ENCODE results near the gene TSC22D2. TPM values are rescaled to one million over a fixed set of nuclear protein-coding genes. Genes with fewer than 3 reads are reported as not detected.

TSC22D2 gene
- total and polyA plus RNA-seq, 2 experiments from 2014 or later: 34.9 to 38.8 TPM

DNA sequence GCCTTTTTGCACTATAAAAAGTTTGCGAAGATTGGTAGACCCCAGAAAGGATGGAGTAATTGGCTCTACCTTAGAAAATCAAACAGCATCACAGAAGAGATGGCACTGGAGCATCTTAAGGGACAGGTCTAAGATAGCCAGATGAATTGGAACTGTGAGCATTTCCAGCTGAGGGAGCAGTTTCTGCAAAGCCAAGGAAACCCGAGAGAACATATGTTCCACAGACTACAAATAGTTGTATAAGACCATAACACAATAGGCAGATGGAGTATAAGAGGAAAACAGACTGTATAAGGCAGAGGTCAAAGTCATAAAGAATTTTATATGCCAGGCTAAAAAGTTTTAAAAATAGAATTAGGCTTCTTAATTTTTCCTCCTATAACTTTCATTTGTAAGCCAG is 46.0 kb downstream of the TSC22D2 start:
- Histone ChIP-seq H3K4me2 (no peak overlapping the region), H3K36me3 (replicated peaks; ENCODE audit: insufficient read depth, low read depth) (peaks cover 8% of the 10 kb centered on the region), H3K79me2 (peaks cover 84% of the 10 kb centered on the region), H3K4me1 (ENCODE audit: insufficient read depth) (peaks cover 10% of the 10 kb centered on the region), H3K27ac (no peak overlapping the region), H3K9me2 (replicated peaks; ENCODE audit: insufficient read depth) (no peaks in the 10 kb centered on the region), H4K20me1 (ENCODE audit: insufficient read depth, poor library complexity, severe bottlenecking) (peaks cover 46% of the 10 kb centered on the region), H3K9me3 (ENCODE audit: low read depth) (no peaks in the 10 kb centered on the region), H3K27me3 (no peaks in the 10 kb centered on the region), H3K4me3 (no peak overlapping the region), H2AFZ (no peak overlapping the region)
- no peak for DNase-seq (ENCODE audit: low spot score)
- TF ChIP-seq EZH2 (IDR thresholded peaks at IDR 0.05; ENCODE audit: borderline replicate concordance) (no peak), EZH2phosphoT487 (IDR thresholded peaks at IDR 0.05; ENCODE audit: low read depth, severe bottlenecking, unreplicated experiment) (no peak)
- TF ChIP-seq, protein P1, sequence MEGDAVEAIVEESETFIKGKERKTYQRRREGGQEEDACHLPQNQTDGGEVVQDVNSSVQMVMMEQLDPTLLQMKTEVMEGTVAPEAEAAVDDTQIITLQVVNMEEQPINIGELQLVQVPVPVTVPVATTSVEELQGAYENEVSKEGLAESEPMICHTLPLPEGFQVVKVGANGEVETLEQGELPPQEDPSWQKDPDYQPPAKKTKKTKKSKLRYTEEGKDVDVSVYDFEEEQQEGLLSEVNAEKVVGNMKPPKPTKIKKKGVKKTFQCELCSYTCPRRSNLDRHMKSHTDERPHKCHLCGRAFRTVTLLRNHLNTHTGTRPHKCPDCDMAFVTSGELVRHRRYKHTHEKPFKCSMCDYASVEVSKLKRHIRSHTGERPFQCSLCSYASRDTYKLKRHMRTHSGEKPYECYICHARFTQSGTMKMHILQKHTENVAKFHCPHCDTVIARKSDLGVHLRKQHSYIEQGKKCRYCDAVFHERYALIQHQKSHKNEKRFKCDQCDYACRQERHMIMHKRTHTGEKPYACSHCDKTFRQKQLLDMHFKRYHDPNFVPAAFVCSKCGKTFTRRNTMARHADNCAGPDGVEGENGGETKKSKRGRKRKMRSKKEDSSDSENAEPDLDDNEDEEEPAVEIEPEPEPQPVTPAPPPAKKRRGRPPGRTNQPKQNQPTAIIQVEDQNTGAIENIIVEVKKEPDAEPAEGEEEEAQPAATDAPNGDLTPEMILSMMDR (IDR thresholded peaks at IDR 0.05; ENCODE audit: poor library complexity): no peak
- WGBS (ENCODE audit: low lambda C conversion rate, missing lambda C conversion rate): 79% methylated on average over 2 of the region's 2 CpGs

DNA sequence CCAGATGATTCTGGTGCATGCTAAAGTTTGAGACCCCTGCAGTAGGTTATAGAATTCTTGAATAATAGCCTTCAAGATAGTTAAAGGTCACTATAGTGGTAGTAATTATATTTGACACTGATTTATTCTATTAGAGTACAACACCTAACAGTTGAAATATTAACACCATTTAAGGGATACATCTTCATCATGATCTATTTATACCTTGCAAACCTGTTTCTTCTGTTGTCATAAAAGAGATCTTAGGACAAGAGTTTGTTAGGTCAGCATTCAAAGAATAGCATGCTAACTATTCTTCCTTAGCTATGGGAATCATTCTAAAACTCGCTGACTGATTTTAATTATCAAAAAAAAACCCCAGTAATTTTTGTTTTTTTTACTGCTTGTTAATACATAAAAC is 46.5 kb downstream of the TSC22D2 start:
- H3K9me3 ChIP-seq (ENCODE audit: low read depth): no peaks in the 10 kb centered on the region
- no peak overlapping the region for H3K4me2 ChIP-seq
- H3K79me2 ChIP-seq: peaks cover 84% of the 10 kb centered on the region
- H3K36me3 ChIP-seq (replicated peaks; ENCODE audit: insufficient read depth, low read depth): peaks cover 14% of the 10 kb centered on the region
- H3K27ac ChIP-seq: no peak overlapping the region
- DNase-seq (ENCODE audit: low spot score): no peak
- no peak overlapping the region for H3K4me3 ChIP-seq
- no peaks in the 10 kb centered on the region for H3K27me3 ChIP-seq
- H4K20me1 ChIP-seq (ENCODE audit: insufficient read depth, poor library complexity, severe bottlenecking): peaks cover 40% of the 10 kb centered on the region
- 90% methylated on average over 1 of the region's 1 CpG for WGBS (ENCODE audit: low lambda C conversion rate, missing lambda C conversion rate)
- peaks cover 5% of the 10 kb centered on the region for H3K4me1 ChIP-seq (ENCODE audit: insufficient read depth)
- no peak overlapping the region for H2AFZ ChIP-seq
- no peaks in the 10 kb centered on the region for H3K9me2 ChIP-seq (replicated peaks; ENCODE audit: insufficient read depth)
- TF ChIP-seq, protein P1 (IDR thresholded peaks at IDR 0.05; ENCODE audit: poor library complexity): no peak
- TF ChIP-seq EZH2 (IDR thresholded peaks at IDR 0.05; ENCODE audit: borderline replicate concordance) (no peak), EZH2phosphoT487 (IDR thresholded peaks at IDR 0.05; ENCODE audit: low read depth, severe bottlenecking, unreplicated experiment) (no peak)

DNA sequence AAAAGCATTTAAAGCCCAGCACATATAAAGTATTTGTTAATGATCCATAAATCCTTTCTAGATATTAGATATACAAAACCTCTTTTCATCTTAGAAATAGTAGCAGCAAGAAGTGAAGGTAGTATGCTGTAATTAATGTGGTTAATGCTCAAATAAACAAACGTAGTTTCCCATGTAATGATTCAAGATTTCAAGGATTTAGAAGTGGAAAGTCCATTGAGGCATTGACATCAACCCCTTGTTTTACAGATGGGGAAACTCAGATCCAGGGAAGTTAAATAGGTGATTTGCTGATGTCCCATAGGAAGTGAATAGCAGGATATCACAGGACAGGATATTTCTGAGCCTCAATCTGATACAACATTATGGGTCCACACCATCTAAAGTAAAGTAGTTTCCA is 47.2 kb downstream of the TSC22D2 start:
- Histone ChIP-seq H3K79me2 (peaks cover 78% of the 10 kb centered on the region), H4K20me1 (ENCODE audit: insufficient read depth, poor library complexity, severe bottlenecking) (peaks cover 35% of the 10 kb centered on the region)

More for the DNA sequence above, 47.2 kb downstream of the TSC22D2 start:
- H3K4me3 ChIP-seq: no peak overlapping the region
- no peak for DNase-seq (ENCODE audit: low spot score)
- no peaks in the 10 kb centered on the region for H3K9me3 ChIP-seq (ENCODE audit: low read depth)
- WGBS (ENCODE audit: low lambda C conversion rate, missing lambda C conversion rate): 71% methylated on average over 1 of the region's 1 CpG
- H2AFZ ChIP-seq: no peak overlapping the region
- TF ChIP-seq EZH2phosphoT487 (IDR thresholded peaks at IDR 0.05; ENCODE audit: low read depth, severe bottlenecking, unreplicated experiment): no peak
- TF ChIP-seq, protein P1 (IDR thresholded peaks at IDR 0.05; ENCODE audit: poor library complexity): no peak
- TF ChIP-seq EZH2 (IDR thresholded peaks at IDR 0.05; ENCODE audit: borderline replicate concordance): no peak
- no peak overlapping the region for H3K27ac ChIP-seq
- H3K27me3 ChIP-seq: no peaks in the 10 kb centered on the region
- H3K36me3 ChIP-seq (replicated peaks; ENCODE audit: insufficient read depth, low read depth): peaks cover 15% of the 10 kb centered on the region
- H3K9me2 ChIP-seq (replicated peaks; ENCODE audit: insufficient read depth): no peaks in the 10 kb centered on the region
- no peak overlapping the region for H3K4me2 ChIP-seq
- H3K4me1 ChIP-seq (ENCODE audit: insufficient read depth): peaks cover 5% of the 10 kb centered on the region
